LNCaP clone FGC (cell line): ENCODE data around the gene RAB34.

Experiments used
- DNase-seq: peaks from one replicate; pipeline ENCODE4 v3.0.0-alpha.2; 2011; ENCODE audit warnings: low read depth
- H3K4me3 ChIP-seq: 2 replicates; pipeline ENCODE4 v1.5.1; 2011; ENCODE audit warnings: mild to moderate bottlenecking, low read depth, low read length, control low read depth
- TF ChIP-seq, protein P1 (sequence below): IDR thresholded peaks from 2 replicates; pipeline ENCODE4 v1.5.1; 2012; ENCODE audit warnings: mild to moderate bottlenecking; ENCODE audit not compliant: control insufficient read depth, insufficient read depth; ENCODE audit errors: extremely low read depth

Gene RAB34

GRCh38 chr17:28703552-28704218 is 14.0 kb downstream of the RAB34 start:
- no peak overlapping the region for H3K4me3 ChIP-seq
- TF ChIP-seq, protein P1, sequence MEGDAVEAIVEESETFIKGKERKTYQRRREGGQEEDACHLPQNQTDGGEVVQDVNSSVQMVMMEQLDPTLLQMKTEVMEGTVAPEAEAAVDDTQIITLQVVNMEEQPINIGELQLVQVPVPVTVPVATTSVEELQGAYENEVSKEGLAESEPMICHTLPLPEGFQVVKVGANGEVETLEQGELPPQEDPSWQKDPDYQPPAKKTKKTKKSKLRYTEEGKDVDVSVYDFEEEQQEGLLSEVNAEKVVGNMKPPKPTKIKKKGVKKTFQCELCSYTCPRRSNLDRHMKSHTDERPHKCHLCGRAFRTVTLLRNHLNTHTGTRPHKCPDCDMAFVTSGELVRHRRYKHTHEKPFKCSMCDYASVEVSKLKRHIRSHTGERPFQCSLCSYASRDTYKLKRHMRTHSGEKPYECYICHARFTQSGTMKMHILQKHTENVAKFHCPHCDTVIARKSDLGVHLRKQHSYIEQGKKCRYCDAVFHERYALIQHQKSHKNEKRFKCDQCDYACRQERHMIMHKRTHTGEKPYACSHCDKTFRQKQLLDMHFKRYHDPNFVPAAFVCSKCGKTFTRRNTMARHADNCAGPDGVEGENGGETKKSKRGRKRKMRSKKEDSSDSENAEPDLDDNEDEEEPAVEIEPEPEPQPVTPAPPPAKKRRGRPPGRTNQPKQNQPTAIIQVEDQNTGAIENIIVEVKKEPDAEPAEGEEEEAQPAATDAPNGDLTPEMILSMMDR = no peak
- no peak for DNase-seq

DNA sequence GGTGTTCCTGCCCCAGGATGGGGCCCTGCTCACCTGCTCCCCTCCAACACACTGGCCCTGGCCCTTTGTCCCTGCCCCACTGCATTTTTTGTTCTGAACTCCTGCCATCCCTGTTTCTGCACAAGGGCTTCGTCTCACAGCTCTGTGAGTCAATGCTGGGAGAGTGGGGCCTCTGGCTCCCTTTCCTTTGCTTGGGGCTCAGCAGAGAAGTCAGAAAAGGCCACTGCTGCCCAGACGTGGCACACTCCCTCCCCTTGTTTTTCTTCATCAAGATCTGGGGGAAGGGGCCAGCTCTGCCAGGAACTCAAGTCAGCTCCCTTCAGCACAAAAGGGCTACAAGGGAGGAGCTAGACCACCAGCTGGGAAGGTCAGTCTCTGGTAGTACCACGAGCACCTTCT is 14.9 kb downstream of the RAB34 start:
- no peak overlapping the region for H3K4me3 ChIP-seq
- TF ChIP-seq, protein P1 = no peak

DNA sequence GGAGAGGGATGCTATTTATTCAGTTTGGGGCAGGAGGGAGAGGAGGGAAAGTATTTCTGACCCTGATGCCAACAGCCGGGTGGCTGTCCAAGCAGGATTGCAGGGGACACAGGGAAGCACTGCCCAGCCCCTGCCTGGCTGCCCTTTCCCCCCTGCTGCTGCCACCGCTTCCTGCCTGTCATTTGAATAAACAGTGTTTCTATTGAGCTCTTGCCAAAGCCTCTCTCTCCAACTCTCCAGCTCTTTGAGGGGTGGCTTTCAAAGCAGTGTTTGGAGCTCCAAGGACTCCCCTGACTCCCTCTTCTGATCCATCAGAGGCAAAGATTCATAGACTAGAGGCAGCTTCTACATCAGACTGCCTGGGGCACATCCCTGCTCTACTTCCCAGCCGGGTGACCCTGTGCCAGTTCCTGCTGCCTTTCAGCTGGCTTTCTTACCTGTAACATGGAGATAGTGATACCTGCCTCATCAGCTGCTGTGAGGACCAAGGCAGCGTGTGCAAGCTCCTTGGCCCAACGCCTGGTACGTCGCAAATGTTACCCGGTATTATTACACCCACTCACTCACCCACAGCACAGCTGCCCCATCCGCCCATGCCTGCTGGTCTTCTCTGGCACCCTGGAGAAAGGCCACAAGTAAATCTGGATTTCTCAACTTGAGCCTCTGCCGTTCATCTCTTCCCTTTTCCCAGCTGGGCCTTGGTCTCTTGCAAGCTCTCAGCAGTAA is 15.5 kb downstream of the RAB34 start:
- H3K4me3 ChIP-seq = no peak overlapping the region
- TF ChIP-seq, protein P1 = no peak

More for the DNA sequence above, 14.9 kb downstream of the RAB34 start:
- no peak for DNase-seq

DNA sequence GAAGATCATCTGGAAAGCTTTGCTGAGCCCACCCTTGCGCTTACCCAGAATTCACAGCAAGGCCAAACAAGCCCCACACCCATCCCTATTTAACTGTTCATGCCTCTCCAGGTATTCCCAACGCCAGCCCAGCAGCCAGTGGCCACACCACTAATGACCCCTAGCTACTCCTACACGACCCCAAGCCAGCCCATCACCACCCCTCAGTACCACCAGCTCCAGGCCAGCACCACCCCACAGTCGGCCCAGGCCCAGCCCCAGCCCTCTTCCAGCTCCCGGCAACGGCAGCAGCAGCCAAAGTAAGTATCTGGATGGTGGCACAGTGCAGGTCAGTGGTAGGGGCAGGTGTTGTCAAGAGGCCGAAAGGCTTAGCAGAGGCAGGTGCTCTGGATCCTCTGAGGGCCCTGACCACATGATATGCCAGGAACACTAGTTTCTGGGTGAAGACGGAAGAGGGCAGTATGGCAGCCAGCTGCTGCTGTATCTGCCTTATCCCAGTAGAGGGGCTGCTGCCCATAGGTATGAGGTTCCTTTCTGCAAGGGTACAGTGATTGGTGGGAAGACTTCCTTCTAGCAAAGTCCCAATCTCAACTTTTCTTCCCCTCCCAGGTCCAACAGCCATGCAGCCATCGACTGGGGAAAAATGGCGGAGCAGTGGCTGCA is 16.7 kb downstream of the RAB34 start:
- DNase-seq = no peak
- TF ChIP-seq, protein P1 = no peak
- H3K4me3 ChIP-seq = no peak overlapping the region

More for the DNA sequence above, 15.5 kb downstream of the RAB34 start:
- DNase-seq = no peak

- H3K4me3 ChIP-seq = no peak overlapping the region
- DNase-seq = no peak
- TF ChIP-seq, protein P1 = no peak
Measured at GRCh38 chr17:28700278-28700677, 17.4 kb downstream of the RAB34 start.

DNA sequence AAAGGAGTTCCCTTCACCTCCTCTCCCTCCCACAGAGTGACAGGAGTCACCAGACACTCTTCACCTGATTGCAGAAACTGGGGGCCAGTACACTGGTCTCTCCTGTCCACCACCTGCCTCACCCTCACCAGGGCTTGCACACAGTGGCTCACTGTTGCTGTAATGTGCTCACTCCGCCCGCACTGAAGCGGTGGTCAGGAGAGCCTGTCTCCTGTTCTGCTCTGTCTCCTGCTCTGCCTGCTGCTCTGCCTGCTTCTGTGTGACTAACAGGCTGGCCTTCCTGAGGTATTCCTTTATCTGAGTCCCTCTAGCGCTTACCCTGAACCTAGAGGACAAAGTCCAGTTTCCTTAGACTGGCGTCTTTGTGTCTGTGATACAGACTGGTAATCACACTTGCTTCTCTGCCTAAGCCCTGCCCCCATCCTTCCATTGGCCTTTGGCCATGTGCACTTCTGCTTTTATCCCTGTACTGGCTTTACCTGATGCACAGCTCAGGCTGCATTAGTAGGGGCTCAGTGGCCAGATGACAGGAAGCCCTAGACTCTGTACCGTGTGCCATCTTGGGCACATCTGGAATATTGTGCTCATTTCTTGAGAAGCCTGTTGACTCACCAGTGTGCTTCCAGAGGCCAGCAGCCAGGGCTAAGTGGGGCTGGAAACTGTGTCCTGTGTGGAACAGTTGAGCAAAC is 19.3 kb downstream of the RAB34 start:
- no peak for DNase-seq
- no peak overlapping the region for H3K4me3 ChIP-seq
- TF ChIP-seq, protein P1 = no peak
